A549 (cell line): ENCODE data around the gene CDH26.

ENCODE experiments used
- BHLHE40 ChIP-seq: IDR thresholded peaks from 2 replicates; pipeline ENCODE4 v1.6.1; 2012; ENCODE audit warnings: low read depth, low read length, inconsistent platforms
- EP300 ChIP-seq, 2 experiments: fragments of >200 bp; sonication (Bioruptor Twin); formaldehyde crosslinking; IDR thresholded peaks; 2 replicates in 1 of 2; 3 replicates in 1 of 2; pipeline ENCODE4 v1.6.1; 2016 to 2017
- POLR2A ChIP-seq: IDR thresholded peaks from 2 replicates; pipeline ENCODE4 v1.6.1; 2012; ENCODE audit warnings: mild to moderate bottlenecking, low read length
- RAD21 ChIP-seq, 2 experiments: fragments of >200 bp in 1 of 2; sonication (Bioruptor Twin) in 1 of 2; formaldehyde crosslinking in 1 of 2; IDR thresholded peaks in 1 of 2; conservative IDR thresholded peaks in 1 of 2; 2 replicates in 1 of 2; 3 replicates in 1 of 2; pipeline ENCODE4 v1.6.1; 2012 to 2018; ENCODE audit warnings: inconsistent platforms in 1 of 2
- RARB ChIP-seq: fragments of 250-450 bp; sonication (Bioruptor Pico); IDR thresholded peaks from 2 replicates; pipeline ENCODE4 v1.8.0; 2021; ENCODE audit warnings: mild to moderate bottlenecking, moderate library complexity
- SMC3 ChIP-seq: fragments of >200 bp; sonication (Bioruptor Twin); formaldehyde crosslinking; IDR thresholded peaks from 3 replicates; pipeline ENCODE4 v1.6.1; 2018; ENCODE audit warnings: inconsistent platforms
- TF ChIP-seq, protein P1 (sequence below): fragments of >200 bp; sonication (Bioruptor Twin); formaldehyde crosslinking; IDR thresholded peaks from 3 replicates; pipeline ENCODE4 v1.5.1; 2016

DNA sequence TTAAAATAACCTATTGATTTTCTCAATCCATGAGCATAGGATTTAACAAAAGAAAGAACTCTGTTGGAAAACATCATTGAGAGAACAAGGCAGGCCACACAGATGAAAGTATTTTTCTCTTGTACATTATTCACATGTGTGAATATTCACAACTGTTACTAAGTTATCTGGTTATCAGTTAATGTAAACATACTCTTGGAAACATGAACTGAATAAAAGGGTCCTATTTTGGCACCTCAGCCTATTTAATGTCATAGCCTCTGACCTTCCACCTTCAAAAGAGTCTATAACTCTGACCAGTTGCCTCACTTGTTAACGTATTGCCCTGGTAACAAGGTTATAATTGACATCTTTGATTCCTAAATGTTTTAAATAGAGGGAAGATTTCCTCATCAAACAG is 32.9 kb upstream of the CDH26 start:
- TF ChIP-seq BHLHE40 (no peak), EP300 (IDR thresholded peaks at IDR 0.05) (no peak), RAD21 (conservative IDR thresholded peaks at IDR 0.05 in 1 of 2, IDR thresholded peaks at IDR 0.05 in 1 of 2) (no peak), RARB (no peak), POLR2A (no peak), SMC3 (no peak)
- TF ChIP-seq, protein P1, sequence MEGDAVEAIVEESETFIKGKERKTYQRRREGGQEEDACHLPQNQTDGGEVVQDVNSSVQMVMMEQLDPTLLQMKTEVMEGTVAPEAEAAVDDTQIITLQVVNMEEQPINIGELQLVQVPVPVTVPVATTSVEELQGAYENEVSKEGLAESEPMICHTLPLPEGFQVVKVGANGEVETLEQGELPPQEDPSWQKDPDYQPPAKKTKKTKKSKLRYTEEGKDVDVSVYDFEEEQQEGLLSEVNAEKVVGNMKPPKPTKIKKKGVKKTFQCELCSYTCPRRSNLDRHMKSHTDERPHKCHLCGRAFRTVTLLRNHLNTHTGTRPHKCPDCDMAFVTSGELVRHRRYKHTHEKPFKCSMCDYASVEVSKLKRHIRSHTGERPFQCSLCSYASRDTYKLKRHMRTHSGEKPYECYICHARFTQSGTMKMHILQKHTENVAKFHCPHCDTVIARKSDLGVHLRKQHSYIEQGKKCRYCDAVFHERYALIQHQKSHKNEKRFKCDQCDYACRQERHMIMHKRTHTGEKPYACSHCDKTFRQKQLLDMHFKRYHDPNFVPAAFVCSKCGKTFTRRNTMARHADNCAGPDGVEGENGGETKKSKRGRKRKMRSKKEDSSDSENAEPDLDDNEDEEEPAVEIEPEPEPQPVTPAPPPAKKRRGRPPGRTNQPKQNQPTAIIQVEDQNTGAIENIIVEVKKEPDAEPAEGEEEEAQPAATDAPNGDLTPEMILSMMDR: no peak
